Glutamatergic neuron (in vitro differentiated cells): ENCODE results near the gene SULT6B1. TPM values are rescaled to one million over a fixed set of nuclear protein-coding genes. Genes with fewer than 3 reads are reported as not detected.

Source experiments
- DNase-seq: peaks from one replicate; pipeline ENCODE4 v3.0.0; 2022
- H3K27ac Mint-ChIP-seq: one replicate; pipeline ENCODE4 v1.8.0; 2020; ENCODE audit warnings: mild to moderate bottlenecking, mixed read lengths, inconsistent platforms; ENCODE audit not compliant: unreplicated experiment
- H3K27me3 Mint-ChIP-seq: one replicate; pipeline ENCODE4 v1.8.0; 2020; ENCODE audit warnings: mild to moderate bottlenecking, moderate library complexity, mixed read lengths, inconsistent platforms; ENCODE audit not compliant: unreplicated experiment
- H3K36me3 Mint-ChIP-seq: one replicate; pipeline ENCODE4 v1.8.0; 2020; ENCODE audit warnings: mild to moderate bottlenecking, mixed read lengths, inconsistent platforms; ENCODE audit not compliant: unreplicated experiment
- H3K4me1 Mint-ChIP-seq: one replicate; pipeline ENCODE4 v1.8.0; 2020; ENCODE audit warnings: mild to moderate bottlenecking, low read depth, mixed read lengths, inconsistent platforms; ENCODE audit not compliant: unreplicated experiment
- H3K4me3 Mint-ChIP-seq: one replicate; pipeline ENCODE4 v1.8.0; 2020; ENCODE audit warnings: mild to moderate bottlenecking, mixed read lengths, inconsistent platforms; ENCODE audit not compliant: unreplicated experiment
- H3K9me3 Mint-ChIP-seq: one replicate; pipeline ENCODE4 v1.8.0; 2020; ENCODE audit warnings: mild to moderate bottlenecking, moderate library complexity, mixed read lengths, inconsistent platforms; ENCODE audit not compliant: unreplicated experiment
- CTCF ChIP-seq: fragments of 200-600 bp; sonication (generic); IDR thresholded peaks from one replicate; pipeline ENCODE4 v1.5.0; 2021; ENCODE audit not compliant: partially characterized antibody, unreplicated experiment
- total RNA-seq: library from RNA; stranded (reverse); fragmentation: NEBNext Ultra II Directional; extraction: Animal tissue kit (Norgen Biotek cat#: 25700); gene quantifications from one replicate; pipeline ENCODE4 v1.2.1, GENCODE V29; 2021; ENCODE audit not compliant: unreplicated experiment

SULT6B1 gene
- total RNA-seq, 1 donor from 2014 or later: not detected

GRCh38 chr2:37156071-37156856, 32.2 kb downstream of the SULT6B1 start:
- peaks cover 5% of the 10 kb centered on the region for H3K4me1 Mint-ChIP-seq
- H3K9me3 Mint-ChIP-seq: no peaks in the 10 kb centered on the region
- DNase-seq: no peak
- no peak for TF ChIP-seq CTCF
- H3K4me3 Mint-ChIP-seq: peak overlapping the region; percentile 87
- no peaks in the 10 kb centered on the region for H3K27me3 Mint-ChIP-seq
- peak overlapping the region; percentile 59 for H3K27ac Mint-ChIP-seq
- no peaks in the 10 kb centered on the region for H3K36me3 Mint-ChIP-seq

DNA sequence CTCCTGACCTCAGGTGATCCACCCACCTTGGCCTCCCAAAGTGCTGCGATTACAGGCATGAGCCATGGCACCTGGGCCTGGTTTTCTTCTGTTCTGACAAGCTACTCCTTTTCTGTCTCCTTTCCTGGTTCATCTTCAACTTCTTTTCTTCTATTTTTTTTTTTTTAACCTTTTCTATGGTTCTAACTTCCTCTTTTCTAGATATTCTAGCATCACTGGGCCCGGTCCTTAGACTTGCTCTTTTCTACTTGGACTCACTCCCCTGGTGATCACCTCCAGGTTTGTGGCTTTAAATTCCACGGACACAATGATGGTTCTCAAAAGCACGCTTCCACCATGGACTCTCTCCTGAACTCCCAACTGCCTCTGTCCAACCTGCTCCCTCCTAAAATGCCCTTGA, 33.7 kb downstream of the SULT6B1 start:
- Mint-ChIP-seq H3K36me3 (no peaks in the 10 kb centered on the region), H3K4me1 (peaks cover 5% of the 10 kb centered on the region), H3K4me3 (no peak overlapping the region), H3K27ac (no peak overlapping the region), H3K27me3 (no peaks in the 10 kb centered on the region), H3K9me3 (no peaks in the 10 kb centered on the region)
- DNase-seq: no peak
- no peak for TF ChIP-seq CTCF

GRCh38 chr2:37153224-37153623, 35.2 kb downstream of the SULT6B1 start:
- peaks cover 5% of the 10 kb centered on the region for H3K4me1 Mint-ChIP-seq
- no peak overlapping the region for H3K4me3 Mint-ChIP-seq
- H3K27ac Mint-ChIP-seq: no peak overlapping the region
- TF ChIP-seq CTCF: no peak
- no peak for DNase-seq
- no peaks in the 10 kb centered on the region for H3K9me3 Mint-ChIP-seq
- H3K27me3 Mint-ChIP-seq: no peaks in the 10 kb centered on the region
- no peaks in the 10 kb centered on the region for H3K36me3 Mint-ChIP-seq

GRCh38 chr2:37149626-37150322, 38.7 kb downstream of the SULT6B1 start:
- Mint-ChIP-seq H3K27ac (no peak overlapping the region), H3K9me3 (no peaks in the 10 kb centered on the region), H3K4me3 (no peak overlapping the region), H3K27me3 (no peaks in the 10 kb centered on the region), H3K4me1 (no peaks in the 10 kb centered on the region), H3K36me3 (no peaks in the 10 kb centered on the region)
- TF ChIP-seq CTCF: no peak
- no peak for DNase-seq

DNA sequence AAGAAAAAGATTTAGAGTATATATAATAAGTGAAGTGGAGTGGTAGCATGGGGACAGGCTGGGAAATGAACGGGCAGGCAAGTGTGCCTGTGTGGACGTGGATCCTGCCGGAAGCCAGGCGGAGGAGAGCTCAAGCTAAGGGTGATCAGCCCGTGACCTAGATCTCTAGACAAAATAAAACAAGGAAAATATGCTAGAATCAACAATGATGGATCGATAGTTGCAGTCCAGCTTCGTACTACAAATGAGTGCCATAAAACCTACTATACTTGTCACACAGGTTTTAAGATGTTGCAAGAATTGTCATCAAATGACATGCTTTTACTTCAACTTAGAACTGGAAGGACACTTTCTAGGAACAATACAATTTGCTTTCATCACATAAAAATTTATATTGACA, 40.1 kb downstream of the SULT6B1 start:
- DNase-seq: no peak
- H3K9me3 Mint-ChIP-seq: no peaks in the 10 kb centered on the region
- H3K4me1 Mint-ChIP-seq: no peaks in the 10 kb centered on the region
- H3K4me3 Mint-ChIP-seq: no peak overlapping the region
- no peaks in the 10 kb centered on the region for H3K27me3 Mint-ChIP-seq
- H3K36me3 Mint-ChIP-seq: no peaks in the 10 kb centered on the region
- no peak for TF ChIP-seq CTCF
- H3K27ac Mint-ChIP-seq: no peak overlapping the region
